ENCODE measurements around the gene DUSP28.
"Not testable (repeated sequence)": the region's sequence is repeated elsewhere in the genome, so short reads cannot be mapped to it uniquely, and the experiment has no call there.

DUSP28 gene

GRCh38 chr2:240528406-240529040 lies 31.6 kb upstream of the DUSP28 start:
- DNase-seq, result no peak

GRCh38 chr2:240529344-240529999 lies 30.7 kb upstream of the DUSP28 start:
- DNase-seq, result no peak

DNA sequence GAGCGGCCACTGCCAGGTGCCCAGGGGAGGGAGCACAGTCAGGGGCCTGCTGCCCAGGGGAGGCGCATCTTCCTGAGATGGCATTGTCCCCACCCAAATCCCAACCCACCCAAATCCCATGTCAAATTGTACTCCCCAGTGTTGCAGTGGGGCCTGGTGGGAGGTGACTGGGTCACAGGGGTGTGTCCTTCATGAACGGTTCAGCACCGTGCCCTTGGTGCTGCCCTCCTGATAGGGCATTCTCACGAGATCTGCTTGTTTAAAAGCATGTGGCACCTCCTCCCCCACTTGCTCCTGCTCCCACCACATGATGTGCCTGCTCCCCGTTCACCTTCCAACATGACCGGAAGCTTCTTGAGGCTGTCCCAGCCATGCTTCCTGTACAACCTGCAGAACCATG lies 30.0 kb upstream of the DUSP28 start:
- DNase-seq, result no peak

- DNase-seq, result no peak
These were observed 29.1 kb upstream of the DUSP28 start for GRCh38 chr2:240531038-240531437.

- no peak for DNase-seq
These were observed 28.0 kb upstream of the DUSP28 start for GRCh38 chr2:240532031-240532775.

GRCh38 chr2:240538031-240538780 lies 22.0 kb upstream of the DUSP28 start:
- no peak for DNase-seq

GRCh38 chr2:240539101-240539500 lies 21.1 kb upstream of the DUSP28 start:
- DNase-seq, result not testable (repeated sequence)

- no peak for DNase-seq
These were observed 20.3 kb upstream of the DUSP28 start for GRCh38 chr2:240539906-240540305.

GRCh38 chr2:240551288-240551687 lies 8.9 kb upstream of the DUSP28 start:
- no peak for DNase-seq

DNA sequence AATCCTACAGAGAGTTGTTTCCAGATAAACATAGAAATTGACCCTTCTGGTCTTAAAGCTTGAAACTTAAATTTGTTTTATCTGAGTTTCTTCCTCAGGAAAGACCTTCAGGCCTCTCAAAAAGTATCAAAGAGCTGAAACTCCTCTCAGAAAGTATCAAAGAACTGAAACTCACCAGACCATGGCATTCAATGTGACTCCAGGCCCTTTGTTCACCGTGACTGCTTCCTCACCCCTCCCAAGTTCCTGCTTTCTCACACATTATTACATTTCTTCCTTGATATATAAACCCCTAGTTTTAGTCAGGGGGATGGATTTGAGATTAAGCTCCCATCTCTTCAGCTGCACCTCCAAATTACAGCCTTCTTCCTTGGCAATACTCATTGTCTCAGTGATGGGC lies 8.3 kb upstream of the DUSP28 start:
- no peak for DNase-seq

- no peak for DNase-seq
These were observed 6.1 kb upstream of the DUSP28 start for GRCh38 chr2:240553956-240554480.

- DNase-seq, result no peak
These were observed 5.2 kb upstream of the DUSP28 start for GRCh38 chr2:240554767-240555493.

DNA sequence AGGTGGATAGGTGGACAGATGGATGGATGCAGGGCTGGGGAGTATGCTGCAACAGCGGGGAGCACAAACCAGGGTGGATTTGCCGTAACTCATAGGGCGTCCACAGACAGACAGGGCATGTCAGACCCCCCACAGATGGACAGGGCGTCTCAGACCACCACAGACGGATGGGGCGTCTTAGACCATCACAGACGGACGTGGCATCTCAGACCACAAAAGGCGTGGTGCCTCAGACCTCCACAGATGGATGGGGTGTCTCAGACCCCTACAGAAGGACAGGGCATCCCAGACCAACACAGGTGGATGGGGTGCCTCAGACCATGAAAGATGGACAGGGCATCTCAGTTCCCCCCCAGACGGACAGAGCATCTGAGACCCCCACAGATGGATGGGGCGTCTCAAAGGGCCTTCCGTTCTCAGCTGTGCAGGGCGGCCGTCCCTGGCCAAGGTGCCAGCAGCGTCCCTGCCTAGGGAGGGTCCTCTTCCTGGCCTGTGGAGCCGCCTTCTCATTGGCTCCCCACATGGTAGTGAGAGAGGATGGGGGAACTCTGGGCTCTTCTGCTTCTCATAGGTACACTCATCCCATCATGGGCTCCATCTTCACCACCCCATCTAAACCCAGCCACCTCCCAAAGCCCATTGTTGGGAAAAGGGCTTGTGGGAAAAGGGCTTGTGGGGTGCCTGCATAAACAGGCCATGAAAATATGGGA lies 4.5 kb upstream of the DUSP28 start:
- no peak for DNase-seq

GRCh38 chr2:240556553-240557100 lies 3.5 kb upstream of the DUSP28 start:
- peak; percentile 53 for DNase-seq

- no peak for DNase-seq
These were observed 2.9 kb upstream of the DUSP28 start for GRCh38 chr2:240557101-240557751.

DNA sequence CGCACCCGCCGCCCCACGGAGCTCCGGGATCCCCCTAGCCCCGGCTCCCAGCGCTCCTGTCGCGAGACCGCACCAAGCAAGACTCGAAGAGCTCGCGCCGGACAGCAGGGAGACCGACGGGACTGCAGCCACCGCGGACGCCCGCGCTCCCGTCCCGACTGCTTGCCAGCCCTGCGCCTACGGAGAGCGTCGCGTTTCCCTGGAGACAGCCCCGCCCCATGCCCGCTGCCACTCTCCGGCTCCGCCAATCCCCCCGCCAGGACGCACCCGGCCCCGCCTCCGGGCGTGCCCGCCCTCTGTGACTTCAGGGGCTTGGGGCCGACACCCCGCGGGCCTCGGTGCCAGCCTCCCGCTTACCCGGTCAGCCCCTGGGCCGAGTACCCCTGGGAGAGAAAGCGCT lies 2.3 kb upstream of the DUSP28 start, which contains the start of gene ANKMY1:
ANKMY1 (minus strand) TSS at position 181 of the 400 bp plus-strand sequence. CDS start 653 bp downstream, outside the sequence.
- peak; percentile 76 for DNase-seq

DNA sequence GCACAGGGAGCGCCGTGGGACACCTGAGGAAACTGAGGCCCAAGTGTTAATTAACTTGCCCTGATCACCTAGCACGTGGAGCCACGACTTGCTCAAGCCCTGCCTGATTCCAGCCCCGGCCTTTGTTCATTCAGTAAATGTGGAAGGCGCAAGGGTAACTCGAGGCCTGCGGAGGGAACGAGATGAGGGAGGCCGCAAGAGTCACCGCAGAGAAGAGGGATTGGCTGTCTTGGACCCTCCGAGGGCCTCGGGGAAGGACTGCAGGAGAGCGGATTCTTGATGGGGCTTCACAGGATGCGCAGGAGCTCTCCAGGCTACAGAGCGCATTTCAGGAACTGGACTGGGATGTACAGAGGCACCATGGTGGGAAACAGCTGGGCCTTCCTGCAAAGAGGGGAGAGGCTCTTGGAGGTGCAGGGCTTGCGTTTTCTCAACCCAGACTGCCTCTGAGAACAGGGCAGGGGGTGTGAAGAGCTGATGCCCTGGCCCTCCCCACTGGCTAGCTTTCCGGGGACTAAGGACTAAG lies 1.9 kb upstream of the DUSP28 start:
- DNase-seq, result no peak

DNA sequence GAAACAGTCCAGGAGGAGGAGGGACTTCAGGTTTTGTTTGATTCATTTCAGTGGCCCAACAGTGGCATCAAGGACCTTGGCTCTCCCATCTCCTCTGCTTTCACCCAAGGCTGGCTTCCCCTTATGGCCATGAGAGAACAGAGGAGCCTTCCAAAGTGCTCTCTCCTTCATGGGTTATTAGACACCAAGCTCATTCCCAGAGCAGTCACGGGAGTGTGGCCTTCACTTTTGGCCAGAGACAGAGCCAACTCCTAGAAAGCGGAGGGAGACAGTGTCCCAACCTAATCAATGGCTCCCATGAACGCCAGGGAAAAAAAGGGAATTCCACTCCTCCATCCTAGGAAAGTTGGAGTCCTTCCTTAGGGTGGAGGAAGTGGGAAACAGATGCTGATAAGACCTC lies 871 bp upstream of the DUSP28 start:
- no peak for DNase-seq

- peak; percentile 98 for DNase-seq
These were observed 545 bp downstream of the DUSP28 start for GRCh38 chr2:240560480-240561324.
